NB4 (cell line): Measurements from ENCODE around the gene TMEM101.

Source experiments
- CTCF ChIP-seq: IDR thresholded peaks from one replicate; pipeline ENCODE4 v1.5.1; 2012; ENCODE audit warnings: low read depth, low read length
- MAX ChIP-seq: IDR thresholded peaks from 2 replicates; pipeline ENCODE4 v1.6.1; 2011; ENCODE audit warnings: low read depth, low read length
- POLR2A ChIP-seq: IDR thresholded peaks from 2 replicates; pipeline ENCODE4 v1.6.1; 2011; ENCODE audit warnings: mild to moderate bottlenecking; ENCODE audit not compliant: insufficient read length; ENCODE audit errors: extremely low read depth

- TF ChIP-seq POLR2A (no peak), CTCF (no peak), MAX (no peak)
Measured at GRCh38 chr17:43992641-43993040, 22.1 kb downstream of the TMEM101 start.
